NB4 (cell line): ENCODE measurements around the gene MSH3.

Experiments
- CTCF ChIP-seq: IDR thresholded peaks from one replicate; pipeline ENCODE4 v1.5.1; 2012; ENCODE audit warnings: low read depth, low read length
- MAX ChIP-seq: IDR thresholded peaks from 2 replicates; pipeline ENCODE4 v1.6.1; 2011; ENCODE audit warnings: low read depth, low read length
- MYC ChIP-seq: IDR thresholded peaks from 2 replicates; pipeline ENCODE4 v1.6.1; 2011; ENCODE audit warnings: low read depth, low read length
- POLR2A ChIP-seq: IDR thresholded peaks from 2 replicates; pipeline ENCODE4 v1.6.1; 2011; ENCODE audit warnings: mild to moderate bottlenecking; ENCODE audit not compliant: insufficient read length; ENCODE audit errors: extremely low read depth

GRCh38 chr5:80634193-80634592, 20.3 kb upstream of the MSH3 start:
- TF ChIP-seq POLR2A (no peak), CTCF (no peak), MAX (no peak), MYC (no peak)
